Stimulated activated CD8-positive, alpha-beta memory T cell treated with anti-CD3 and anti-CD28 coated beads, Interleukin-4, amount 100 ng/mL, for 4 hours (primary cell): Measurements from ENCODE around the gene CDH12.

Experiments
- DNase-seq, 2 donors: peaks; one replicate each; pipeline ENCODE4 v3.0.0-alpha.2; 2020; ENCODE audit warnings: low read depth in 2 of 2, low spot score in 1 of 2

Gene CDH12

GRCh38 chr5:21847300-21847699, 1005.8 kb downstream of the CDH12 start:
- DNase-seq = no peak

- DNase-seq = no peak
Measured at GRCh38 chr5:21844960-21845359, 1008.2 kb downstream of the CDH12 start.

- DNase-seq = no peak
Measured at GRCh38 chr5:21834863-21835262, 1018.3 kb downstream of the CDH12 start.

GRCh38 chr5:21831145-21831787, 1021.9 kb downstream of the CDH12 start:
- DNase-seq = no peak

GRCh38 chr5:21826884-21827283, 1026.3 kb downstream of the CDH12 start:
- DNase-seq = no peak

- DNase-seq = no peak
Measured at GRCh38 chr5:21823588-21823987, 1029.6 kb downstream of the CDH12 start.

- DNase-seq = no peak
Measured at GRCh38 chr5:21823076-21823574, 1030.0 kb downstream of the CDH12 start.

GRCh38 chr5:21820527-21820926, 1032.6 kb downstream of the CDH12 start:
- DNase-seq = no peak

GRCh38 chr5:21818370-21818720, 1034.8 kb downstream of the CDH12 start:
- DNase-seq = no peak

GRCh38 chr5:21817668-21818369, 1035.3 kb downstream of the CDH12 start:
- no peak for DNase-seq

GRCh38 chr5:21810737-21811316, 1042.3 kb downstream of the CDH12 start:
- DNase-seq = no peak

GRCh38 chr5:21809611-21810010, 1043.5 kb downstream of the CDH12 start:
- no peak for DNase-seq

- DNase-seq = no peak
Measured at GRCh38 chr5:21807953-21808352, 1045.2 kb downstream of the CDH12 start.

GRCh38 chr5:21806943-21807342, 1046.2 kb downstream of the CDH12 start:
- no peak for DNase-seq

- DNase-seq = no peak
Measured at GRCh38 chr5:21806271-21806670, 1046.9 kb downstream of the CDH12 start.

GRCh38 chr5:21802869-21803490, 1050.2 kb downstream of the CDH12 start:
- no peak for DNase-seq

GRCh38 chr5:21802100-21802499, 1051.0 kb downstream of the CDH12 start:
- no peak for DNase-seq

- DNase-seq = no peak
Measured at GRCh38 chr5:21792748-21793147, 1060.4 kb downstream of the CDH12 start.

- DNase-seq = no peak
Measured at GRCh38 chr5:21791304-21791703, 1061.8 kb downstream of the CDH12 start.

- DNase-seq = no peak
Measured at GRCh38 chr5:21784487-21784886, 1068.7 kb downstream of the CDH12 start.

GRCh38 chr5:21783074-21783679, 1070.0 kb downstream of the CDH12 start:
- DNase-seq = no peak

GRCh38 chr5:21776466-21776865, 1076.7 kb downstream of the CDH12 start:
- DNase-seq = no peak
